Adipocyte (in vitro differentiated cells): Measurements from ENCODE around the gene SMIM29.

Experiments used
- DNase-seq: peaks from one replicate; pipeline ENCODE4 v3.0.0-alpha.2; 2015; ENCODE audit warnings: low read depth
- H3K27me3 ChIP-seq: replicated peaks from 2 replicates; pipeline ENCODE4 v1.7.0; 2013; ENCODE audit warnings: mild to moderate bottlenecking, low read length, moderate library complexity; ENCODE audit not compliant: control insufficient read depth, insufficient read depth
- H3K36me3 ChIP-seq: 2 replicates; pipeline ENCODE4 v1.7.0; 2013; ENCODE audit warnings: low read length, mild to moderate bottlenecking, moderate library complexity; ENCODE audit not compliant: control insufficient read depth, insufficient read depth, severe bottlenecking
- H3K4me1 ChIP-seq: 2 replicates; pipeline ENCODE4 v1.7.0; 2013; ENCODE audit warnings: mild to moderate bottlenecking, low read length, moderate library complexity; ENCODE audit not compliant: control insufficient read depth, insufficient read depth
- H3K4me3 ChIP-seq: 2 replicates; pipeline ENCODE4 v1.7.0; 2013; ENCODE audit warnings: mild to moderate bottlenecking, low read length, moderate library complexity
- H3K9ac ChIP-seq: 2 replicates; pipeline ENCODE4 v1.7.0; 2013; ENCODE audit warnings: mild to moderate bottlenecking, low read length, moderate library complexity
- H3K9me3 ChIP-seq: 2 replicates; pipeline ENCODE4 v1.7.0; 2013; ENCODE audit warnings: mild to moderate bottlenecking, low read length, moderate library complexity; ENCODE audit not compliant: control insufficient read depth

Gene SMIM29

GRCh38 chr6:34238585-34239499 is 10.0 kb downstream of the SMIM29 start:
- Histone ChIP-seq H3K4me3 (peak overlapping the region; percentile 83), H3K4me1 (peaks cover 33% of the 10 kb centered on the region), H3K36me3 (peaks cover 20% of the 10 kb centered on the region), H3K9me3 (no peaks in the 10 kb centered on the region), H3K27me3 (no peaks in the 10 kb centered on the region), H3K9ac (peak overlapping the region; percentile 84)
- no peak for DNase-seq

- Histone ChIP-seq H3K27me3 (no peaks in the 10 kb centered on the region), H3K9me3 (no peaks in the 10 kb centered on the region), H3K4me3 (peak overlapping the region; percentile 83), H3K4me1 (peaks cover 24% of the 10 kb centered on the region), H3K9ac (peak overlapping the region; percentile 84), H3K36me3 (peaks cover 16% of the 10 kb centered on the region)
- DNase-seq: peak; percentile 70
These were observed 10.9 kb downstream of the SMIM29 start for GRCh38 chr6:34237722-34238584.

GRCh38 chr6:34237316-34237721 is 11.5 kb downstream of the SMIM29 start:
- peaks cover 16% of the 10 kb centered on the region for H3K36me3 ChIP-seq
- H3K4me1 ChIP-seq: peaks cover 18% of the 10 kb centered on the region
- no peaks in the 10 kb centered on the region for H3K9me3 ChIP-seq
- DNase-seq: peak; percentile 64
- H3K9ac ChIP-seq: peak overlapping the region; percentile 84
- peak overlapping the region; percentile 83 for H3K4me3 ChIP-seq
- no peaks in the 10 kb centered on the region for H3K27me3 ChIP-seq

- Histone ChIP-seq H3K4me1 (peaks cover 15% of the 10 kb centered on the region), H3K9ac (peak within 1 kb of the TSS; percentile 84), H3K27me3 (no peaks in the 10 kb centered on the region), H3K4me3 (peak within 1 kb of the TSS; percentile 83), H3K36me3 (peaks cover 10% of the 10 kb centered on the region), H3K9me3 (no peaks in the 10 kb centered on the region)
- peak; percentile 91 for DNase-seq
These were observed 12.1 kb downstream of the SMIM29 start, which contains the start of gene HMGA1 for GRCh38 chr6:34236443-34237315. Gene HMGA1, plus strand, starts transcription at chr6:34236873. Its CDS starts 3,908 bp downstream, at chr6:34240781.

- peak; percentile 17 for DNase-seq
- H3K4me1 ChIP-seq: peaks cover 15% of the 10 kb centered on the region
- peaks cover 4% of the 10 kb centered on the region for H3K36me3 ChIP-seq
- no peaks in the 10 kb centered on the region for H3K9me3 ChIP-seq
- no peaks in the 10 kb centered on the region for H3K27me3 ChIP-seq
- H3K4me3 ChIP-seq: peak overlapping the region; percentile 75
- H3K9ac ChIP-seq: peak overlapping the region; percentile 64
These were observed 12.7 kb downstream of the SMIM29 start for GRCh38 chr6:34236131-34236442.

- Histone ChIP-seq H3K9me3 (no peaks in the 10 kb centered on the region), H3K4me1 (peaks cover 18% of the 10 kb centered on the region), H3K36me3 (no peaks in the 10 kb centered on the region), H3K27me3 (no peaks in the 10 kb centered on the region), H3K4me3 (peak overlapping the region; percentile 75), H3K9ac (peak overlapping the region; percentile 64)
- peak; percentile 72 for DNase-seq
These were observed 13.3 kb downstream of the SMIM29 start for GRCh38 chr6:34235307-34236130.

GRCh38 chr6:34234667-34235306 is 14.0 kb downstream of the SMIM29 start:
- H3K4me1 ChIP-seq: peaks cover 18% of the 10 kb centered on the region
- no peak overlapping the region for H3K4me3 ChIP-seq
- no peaks in the 10 kb centered on the region for H3K27me3 ChIP-seq
- no peak for DNase-seq
- no peaks in the 10 kb centered on the region for H3K9me3 ChIP-seq
- H3K36me3 ChIP-seq: no peaks in the 10 kb centered on the region
- H3K9ac ChIP-seq: no peak overlapping the region

GRCh38 chr6:34233867-34234266 is 14.9 kb downstream of the SMIM29 start:
- Histone ChIP-seq H3K9ac (no peak overlapping the region), H3K27me3 (no peaks in the 10 kb centered on the region), H3K4me1 (peaks cover 18% of the 10 kb centered on the region), H3K4me3 (no peak overlapping the region), H3K36me3 (no peaks in the 10 kb centered on the region), H3K9me3 (no peaks in the 10 kb centered on the region)
- no peak for DNase-seq

- Histone ChIP-seq H3K4me1 (peaks cover 11% of the 10 kb centered on the region), H3K27me3 (no peaks in the 10 kb centered on the region), H3K4me3 (no peak overlapping the region), H3K36me3 (no peaks in the 10 kb centered on the region), H3K9ac (no peak overlapping the region), H3K9me3 (no peaks in the 10 kb centered on the region)
- peak; percentile 34 for DNase-seq
These were observed 15.9 kb downstream of the SMIM29 start for GRCh38 chr6:34232901-34233300.
